ENCODE results near the gene SIDT2.
"Not testable (repeated sequence)": the region's sequence is repeated elsewhere in the genome, so short reads cannot be mapped to it uniquely, and the experiment has no call there.

- not testable (repeated sequence) for TF ChIP-seq CTCF (IDR thresholded peaks at IDR 0.05; ENCODE audit: low read depth, low read length); POLR2A (IDR thresholded peaks at IDR 0.05; ENCODE audit: extremely low read depth, insufficient read length); MAX (IDR thresholded peaks at IDR 0.05; ENCODE audit: low read depth, low read length); MYC (IDR thresholded peaks at IDR 0.05; ENCODE audit: low read depth, low read length)
These were observed 43.6 kb upstream of the SIDT2 start for GRCh38 chr11:117134979-117135378.
